Measurements from ENCODE around the gene NRF1. TPM values are rescaled to one million over a fixed set of nuclear protein-coding genes. Genes with fewer than 3 reads are reported as not detected.

Gene NRF1
- total and polyA plus RNA-seq, 2 of the 13 experiments (the other 11 are each of a cell fraction or from before 2014, with no cell fraction given), result 9.3 to 10.1 TPM

DNA sequence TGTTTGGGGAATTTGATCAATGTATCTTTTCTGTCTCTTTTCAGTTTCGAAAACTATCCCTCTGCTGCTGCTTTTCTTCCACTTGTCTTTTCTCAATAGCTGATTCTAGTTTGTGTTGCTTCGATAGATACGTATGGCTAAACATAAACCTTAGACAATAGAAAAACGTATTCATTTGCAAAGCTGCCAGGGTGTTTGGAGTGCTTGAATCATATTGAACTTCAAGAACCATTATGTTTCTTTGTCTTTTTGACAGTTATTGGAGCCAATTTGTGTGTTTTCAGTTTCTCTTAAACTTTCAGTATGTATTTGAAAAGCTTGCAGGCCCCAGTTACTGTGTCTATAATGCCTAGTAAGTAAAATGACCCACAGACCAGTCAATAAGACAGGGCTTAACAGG is 25.1 kb downstream of the NRF1 start (continued):
- TF ChIP-seq, protein P1, sequence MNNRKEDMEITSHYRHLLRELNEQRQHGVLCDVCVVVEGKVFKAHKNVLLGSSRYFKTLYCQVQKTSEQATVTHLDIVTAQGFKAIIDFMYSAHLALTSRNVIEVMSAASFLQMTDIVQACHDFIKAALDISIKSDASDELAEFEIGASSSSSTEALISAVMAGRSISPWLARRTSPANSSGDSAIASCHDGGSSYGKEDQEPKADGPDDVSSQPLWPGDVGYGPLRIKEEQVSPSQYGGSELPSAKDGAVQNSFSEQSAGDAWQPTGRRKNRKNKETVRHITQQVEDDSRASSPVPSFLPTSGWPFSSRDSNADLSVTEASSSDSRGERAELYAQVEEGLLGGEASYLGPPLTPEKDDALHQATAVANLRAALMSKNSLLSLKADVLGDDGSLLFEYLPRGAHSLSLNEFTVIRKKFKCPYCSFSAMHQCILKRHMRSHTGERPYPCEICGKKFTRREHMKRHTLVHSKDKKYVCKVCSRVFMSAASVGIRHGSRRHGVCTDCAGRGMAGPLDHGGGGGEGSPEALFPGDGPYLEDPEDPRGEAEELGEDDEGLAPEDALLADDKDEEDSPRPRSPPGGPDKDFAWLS (CRISPR knock-in tag; IDR thresholded peaks at IDR 0.05; ENCODE audit: borderline replicate concordance), result no peak
- TF ChIP-seq ZNF382 (CRISPR knock-in tag; IDR thresholded peaks at IDR 0.05; ENCODE audit: borderline replicate concordance) (no peak), ZNF878 (CRISPR knock-in tag; IDR thresholded peaks at IDR 0.05) (no peak), CBX5 (CRISPR knock-in tag; IDR thresholded peaks at IDR 0.05; ENCODE audit: borderline replicate concordance) (no peak), ZBTB7B (CRISPR knock-in tag; IDR thresholded peaks at IDR 0.05) (no peak), RAD21 (CRISPR knock-in tag; IDR thresholded peaks at IDR 0.05) (no peak), TCF12 (IDR thresholded peaks at IDR 0.05) (no peak), TCF12 (CRISPR knock-in tag; IDR thresholded peaks at IDR 0.05) (no peak)
- TF ChIP-seq, protein P2, sequence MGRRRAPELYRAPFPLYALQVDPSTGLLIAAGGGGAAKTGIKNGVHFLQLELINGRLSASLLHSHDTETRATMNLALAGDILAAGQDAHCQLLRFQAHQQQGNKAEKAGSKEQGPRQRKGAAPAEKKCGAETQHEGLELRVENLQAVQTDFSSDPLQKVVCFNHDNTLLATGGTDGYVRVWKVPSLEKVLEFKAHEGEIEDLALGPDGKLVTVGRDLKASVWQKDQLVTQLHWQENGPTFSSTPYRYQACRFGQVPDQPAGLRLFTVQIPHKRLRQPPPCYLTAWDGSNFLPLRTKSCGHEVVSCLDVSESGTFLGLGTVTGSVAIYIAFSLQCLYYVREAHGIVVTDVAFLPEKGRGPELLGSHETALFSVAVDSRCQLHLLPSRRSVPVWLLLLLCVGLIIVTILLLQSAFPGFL (CRISPR knock-in tag; IDR thresholded peaks at IDR 0.05), result no peak
- TF ChIP-seq, protein P3, sequence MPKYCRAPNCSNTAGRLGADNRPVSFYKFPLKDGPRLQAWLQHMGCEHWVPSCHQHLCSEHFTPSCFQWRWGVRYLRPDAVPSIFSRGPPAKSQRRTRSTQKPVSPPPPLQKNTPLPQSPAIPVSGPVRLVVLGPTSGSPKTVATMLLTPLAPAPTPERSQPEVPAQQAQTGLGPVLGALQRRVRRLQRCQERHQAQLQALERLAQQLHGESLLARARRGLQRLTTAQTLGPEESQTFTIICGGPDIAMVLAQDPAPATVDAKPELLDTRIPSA (CRISPR knock-in tag; IDR thresholded peaks at IDR 0.05; ENCODE audit: borderline replicate concordance), result no peak
- TF ChIP-seq, protein P4, sequence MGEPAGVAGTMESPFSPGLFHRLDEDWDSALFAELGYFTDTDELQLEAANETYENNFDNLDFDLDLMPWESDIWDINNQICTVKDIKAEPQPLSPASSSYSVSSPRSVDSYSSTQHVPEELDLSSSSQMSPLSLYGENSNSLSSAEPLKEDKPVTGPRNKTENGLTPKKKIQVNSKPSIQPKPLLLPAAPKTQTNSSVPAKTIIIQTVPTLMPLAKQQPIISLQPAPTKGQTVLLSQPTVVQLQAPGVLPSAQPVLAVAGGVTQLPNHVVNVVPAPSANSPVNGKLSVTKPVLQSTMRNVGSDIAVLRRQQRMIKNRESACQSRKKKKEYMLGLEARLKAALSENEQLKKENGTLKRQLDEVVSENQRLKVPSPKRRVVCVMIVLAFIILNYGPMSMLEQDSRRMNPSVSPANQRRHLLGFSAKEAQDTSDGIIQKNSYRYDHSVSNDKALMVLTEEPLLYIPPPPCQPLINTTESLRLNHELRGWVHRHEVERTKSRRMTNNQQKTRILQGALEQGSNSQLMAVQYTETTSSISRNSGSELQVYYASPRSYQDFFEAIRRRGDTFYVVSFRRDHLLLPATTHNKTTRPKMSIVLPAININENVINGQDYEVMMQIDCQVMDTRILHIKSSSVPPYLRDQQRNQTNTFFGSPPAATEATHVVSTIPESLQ (CRISPR knock-in tag; conservative IDR thresholded peaks at IDR 0.05), result no peak
